ENCODE measurements around the gene NPAS2. TPM values are rescaled to one million over a fixed set of nuclear protein-coding genes. Genes with fewer than 3 reads are reported as not detected.

The NPAS2 gene
- total RNA-seq, 5 donors from 2014 or later (not counting 1 experiment from before 2014, with no cell fraction given): 3.5 to 9.5 (median 4.4) TPM

- no peak for DNase-seq
- H3K27me3 ChIP-seq (replicated peaks in 1 of 2; ENCODE audit: control insufficient read depth in 2 of 2, extremely low read depth in 1 of 2, insufficient read depth in 2 of 2, low read length in 1 of 2): peaks cover 0 to 13% of the 10 kb centered on the region in 2 experiments
- Mint-ChIP-seq H3K4me3 (no peak overlapping the region), H3K27me3 (peaks cover 0 to 6% of the 10 kb centered on the region in 2 donors), H3K27ac (no peak overlapping the region), H3K36me3 (no peaks in the 10 kb centered on the region), H3K9me3 (no peaks in the 10 kb centered on the region), H3K4me1 (peaks cover 0 to 2% (median 0%) of the 10 kb centered on the region in 3 donors)
- peaks cover 0 to 2% of the 10 kb centered on the region in 2 donors for H3K36me3 ChIP-seq (ENCODE audit: control insufficient read depth in 2 of 2, extremely low read depth in 1 of 2, insufficient read depth in 1 of 2, low read length in 1 of 2)
- CTCF ChIA-PET: interaction anchor here in 1 of 2 donors (0.6 kb wide), 1 partner anchor 160 kb away, joined by 9 read pairs; no protein-coding TSS in a partner anchor
- no peak overlapping the region for H3K27ac ChIP-seq (ENCODE audit: low read length)
- no peaks in the 10 kb centered on the region for H3K9me3 ChIP-seq
- H3K4me3 ChIP-seq (ENCODE audit: control insufficient read depth in 1 of 2, extremely low read depth in 1 of 2, low read length in 1 of 2): no peak overlapping the region
- ATAC-seq (replicated peaks in 1 of 4): no peak
- WGBS (ENCODE audit: insufficient coverage): 75% methylated on average over 15 of the region's 16 CpGs
- POLR2A ChIA-PET: no interaction called here
- H3K4me1 ChIP-seq (ENCODE audit: control insufficient read depth in 1 of 2, extremely low read depth in 1 of 2, insufficient read depth in 2 of 2, low read length in 2 of 2): no peaks in the 10 kb centered on the region
Observed at GRCh38 chr2:100978582-100979191, 158.7 kb downstream of the NPAS2 start.

- WGBS (ENCODE audit: insufficient coverage): 92% methylated on average over 7 of the region's 12 CpGs
- CTCF ChIA-PET: no interaction called here
- ATAC-seq (replicated peaks in 1 of 4): no peak
Observed at GRCh38 chr2:100980046-100980445, 160.1 kb downstream of the NPAS2 start.

GRCh38 chr2:100981011-100981410 lies 161.1 kb downstream of the NPAS2 start:
- no peaks in the 10 kb centered on the region for H3K4me1 ChIP-seq (ENCODE audit: control insufficient read depth in 1 of 2, extremely low read depth in 1 of 2, insufficient read depth in 2 of 2, low read length in 2 of 2)
- Mint-ChIP-seq H3K36me3 (no peaks in the 10 kb centered on the region), H3K27me3 (peaks cover 0 to 6% of the 10 kb centered on the region in 2 donors), H3K9me3 (no peaks in the 10 kb centered on the region), H3K27ac (no peak overlapping the region), H3K4me3 (no peak overlapping the region), H3K4me1 (peaks cover 0 to 6% (median 2%) of the 10 kb centered on the region in 3 donors)
- ChIA-PET POLR2A (no interaction called here), CTCF (no interaction called here)
- no peak overlapping the region for H3K4me3 ChIP-seq (ENCODE audit: control insufficient read depth in 1 of 2, extremely low read depth in 1 of 2, low read length in 1 of 2)
- WGBS (ENCODE audit: insufficient coverage): no CpG with 5 or more reads among the region's 2 CpGs
- ATAC-seq (replicated peaks in 1 of 4) (no peak), DNase-seq (no peak)
- peaks cover 0 to 4% of the 10 kb centered on the region in 2 experiments for H3K27me3 ChIP-seq (replicated peaks in 1 of 2; ENCODE audit: control insufficient read depth in 2 of 2, extremely low read depth in 1 of 2, insufficient read depth in 2 of 2, low read length in 1 of 2)
- H3K9me3 ChIP-seq: no peaks in the 10 kb centered on the region
- H3K36me3 ChIP-seq (ENCODE audit: control insufficient read depth in 2 of 2, extremely low read depth in 1 of 2, insufficient read depth in 1 of 2, low read length in 1 of 2): peaks cover 0 to 2% of the 10 kb centered on the region in 2 donors
- H3K27ac ChIP-seq (ENCODE audit: low read length): no peak overlapping the region

More at GRCh38 chr2:100980046-100980445, 160.1 kb downstream of the NPAS2 start:
- peaks cover 0 to 8% of the 10 kb centered on the region in 2 experiments for H3K27me3 ChIP-seq (replicated peaks in 1 of 2; ENCODE audit: control insufficient read depth in 2 of 2, extremely low read depth in 1 of 2, insufficient read depth in 2 of 2, low read length in 1 of 2)
- no peak overlapping the region for H3K4me3 Mint-ChIP-seq
- no peaks in the 10 kb centered on the region for H3K9me3 Mint-ChIP-seq
- H3K36me3 ChIP-seq (ENCODE audit: control insufficient read depth in 2 of 2, extremely low read depth in 1 of 2, insufficient read depth in 1 of 2, low read length in 1 of 2): peaks cover 0 to 2% of the 10 kb centered on the region in 2 donors
- no peaks in the 10 kb centered on the region for H3K4me1 ChIP-seq (ENCODE audit: control insufficient read depth in 1 of 2, extremely low read depth in 1 of 2, insufficient read depth in 2 of 2, low read length in 2 of 2)
- H3K27ac Mint-ChIP-seq: no peak overlapping the region
- H3K36me3 Mint-ChIP-seq: no peaks in the 10 kb centered on the region
- H3K27ac ChIP-seq (ENCODE audit: low read length): no peak overlapping the region
- no peaks in the 10 kb centered on the region for H3K9me3 ChIP-seq
- H3K4me3 ChIP-seq (ENCODE audit: control insufficient read depth in 1 of 2, extremely low read depth in 1 of 2, low read length in 1 of 2): no peak overlapping the region
- no peak for DNase-seq
- H3K4me1 Mint-ChIP-seq: peaks cover 0 to 4% (median 2%) of the 10 kb centered on the region in 3 donors
- POLR2A ChIA-PET: no interaction called here
- H3K27me3 Mint-ChIP-seq: peaks cover 0 to 6% of the 10 kb centered on the region in 2 donors

GRCh38 chr2:100982431-100982861 lies 162.5 kb downstream of the NPAS2 start:
- Mint-ChIP-seq H3K9me3 (no peaks in the 10 kb centered on the region), H3K4me3 (no peak overlapping the region), H3K27ac (no peak overlapping the region), H3K36me3 (no peaks in the 10 kb centered on the region), H3K4me1 (peaks cover 0 to 6% (median 0%) of the 10 kb centered on the region in 3 donors), H3K27me3 (peaks cover 0 to 4% of the 10 kb centered on the region in 2 donors)
- 78% methylated on average over 6 of the region's 8 CpGs for WGBS (ENCODE audit: insufficient coverage)
- ChIA-PET POLR2A (no interaction called here), CTCF (no interaction called here)
- Histone ChIP-seq H3K27me3 (replicated peaks in 1 of 2; ENCODE audit: control insufficient read depth in 2 of 2, extremely low read depth in 1 of 2, insufficient read depth in 2 of 2, low read length in 1 of 2) (peaks cover 0 to 3% of the 10 kb centered on the region in 2 experiments), H3K4me1 (ENCODE audit: control insufficient read depth in 1 of 2, extremely low read depth in 1 of 2, insufficient read depth in 2 of 2, low read length in 2 of 2) (no peaks in the 10 kb centered on the region), H3K4me3 (ENCODE audit: control insufficient read depth in 1 of 2, extremely low read depth in 1 of 2, low read length in 1 of 2) (no peak overlapping the region), H3K36me3 (ENCODE audit: control insufficient read depth in 2 of 2, extremely low read depth in 1 of 2, insufficient read depth in 1 of 2, low read length in 1 of 2) (peaks cover 0 to 2% of the 10 kb centered on the region in 2 donors), H3K9me3 (no peaks in the 10 kb centered on the region), H3K27ac (ENCODE audit: low read length) (no peak overlapping the region)
- DNase-seq: no peak
- ATAC-seq (replicated peaks in 1 of 4): no peak

GRCh38 chr2:100983201-100983600 lies 163.3 kb downstream of the NPAS2 start:
- POLR2A ChIA-PET: no interaction called here
- Mint-ChIP-seq H3K27ac (no peak overlapping the region), H3K4me3 (no peak overlapping the region), H3K27me3 (peaks cover 0 to 2% of the 10 kb centered on the region in 2 donors), H3K36me3 (no peaks in the 10 kb centered on the region), H3K4me1 (peaks cover 0 to 6% (median 0%) of the 10 kb centered on the region in 3 donors), H3K9me3 (no peaks in the 10 kb centered on the region)
- Histone ChIP-seq H3K9me3 (no peaks in the 10 kb centered on the region), H3K36me3 (ENCODE audit: control insufficient read depth in 2 of 2, extremely low read depth in 1 of 2, insufficient read depth in 1 of 2, low read length in 1 of 2) (peaks cover 0 to 2% of the 10 kb centered on the region in 2 donors), H3K4me1 (ENCODE audit: control insufficient read depth in 1 of 2, extremely low read depth in 1 of 2, insufficient read depth in 2 of 2, low read length in 2 of 2) (no peaks in the 10 kb centered on the region), H3K27ac (ENCODE audit: low read length) (no peak overlapping the region), H3K4me3 (ENCODE audit: control insufficient read depth in 1 of 2, extremely low read depth in 1 of 2, low read length in 1 of 2) (no peak overlapping the region), H3K27me3 (replicated peaks in 1 of 2; ENCODE audit: control insufficient read depth in 2 of 2, extremely low read depth in 1 of 2, insufficient read depth in 2 of 2, low read length in 1 of 2) (no peaks in the 10 kb centered on the region)
- DNase-seq (no peak), ATAC-seq (replicated peaks in 1 of 4) (no peak)
- CTCF ChIA-PET: interaction anchor here in 1 of 2 donors (0.6 kb wide), 1 partner anchor 376 kb away, joined by 5 read pairs; no protein-coding TSS in a partner anchor
- 50% methylated on average over 1 of the region's 12 CpGs for WGBS (ENCODE audit: insufficient coverage)

GRCh38 chr2:100983684-100984310 lies 163.9 kb downstream of the NPAS2 start:
- 72% methylated on average over 6 of the region's 11 CpGs for WGBS (ENCODE audit: insufficient coverage)
- H3K36me3 ChIP-seq (ENCODE audit: control insufficient read depth in 2 of 2, extremely low read depth in 1 of 2, insufficient read depth in 1 of 2, low read length in 1 of 2): peaks cover 0 to 2% of the 10 kb centered on the region in 2 donors
- Mint-ChIP-seq H3K36me3 (no peaks in the 10 kb centered on the region), H3K27me3 (peaks cover 0 to 2% of the 10 kb centered on the region in 2 donors), H3K27ac (no peak overlapping the region), H3K4me3 (no peak overlapping the region), H3K9me3 (no peaks in the 10 kb centered on the region), H3K4me1 (peaks cover 0 to 6% (median 0%) of the 10 kb centered on the region in 3 donors)
- H3K27me3 ChIP-seq (replicated peaks in 1 of 2; ENCODE audit: control insufficient read depth in 2 of 2, extremely low read depth in 1 of 2, insufficient read depth in 2 of 2, low read length in 1 of 2): no peaks in the 10 kb centered on the region
- no peaks in the 10 kb centered on the region for H3K4me1 ChIP-seq (ENCODE audit: control insufficient read depth in 1 of 2, extremely low read depth in 1 of 2, insufficient read depth in 2 of 2, low read length in 2 of 2)
- ChIA-PET POLR2A (no interaction called here), CTCF (interaction anchor here in 1 of 2 donors (0.6 kb wide), 1 partner anchor 376 kb away, joined by 5 read pairs; no protein-coding TSS in a partner anchor)
- ATAC-seq (replicated peaks in 1 of 4) (no peak), DNase-seq (no peak)
- no peak overlapping the region for H3K27ac ChIP-seq (ENCODE audit: low read length)
- H3K4me3 ChIP-seq (ENCODE audit: control insufficient read depth in 1 of 2, extremely low read depth in 1 of 2, low read length in 1 of 2): no peak overlapping the region
- H3K9me3 ChIP-seq: no peaks in the 10 kb centered on the region

Data from T-cell (primary cell).